SK-N-SH treated with all-trans-retinoic acid at 6 μM for 48 hours (cell line): ENCODE data around the gene HMGB4.

Experiments
- ATAC-seq: fragments of 200-7000 bp; cut with Tn5 transposase; 3 replicates; pipeline ENCODE4 v1.9.1; 2020; ENCODE audit warnings: mild to moderate bottlenecking, moderate library complexity
- ARNTL ChIP-seq: fragments of 450-650 bp; formaldehyde crosslinking; IDR thresholded peaks from 2 replicates; pipeline ENCODE4 v1.5.0; 2020; ENCODE audit warnings: low read depth, mild to moderate bottlenecking, moderate library complexity, borderline replicate concordance
- BACH2 ChIP-seq: fragments of 250-450 bp; sonication (Bioruptor Pico); IDR thresholded peaks from 2 replicates; pipeline ENCODE4 v1.9.0; 2021; ENCODE audit warnings: mild to moderate bottlenecking, borderline replicate concordance
- CSDC2 ChIP-seq: fragments of 250-450 bp; sonication (Bioruptor Pico); IDR thresholded peaks from 2 replicates; pipeline ENCODE4 v1.5.0; 2020; ENCODE audit warnings: mild to moderate bottlenecking, moderate library complexity
- ESRRG ChIP-seq: fragments of 250-450 bp; sonication (Bioruptor Pico); IDR thresholded peaks from 2 replicates; pipeline ENCODE4 v1.6.1; 2021; ENCODE audit warnings: mild to moderate bottlenecking
- GLIS3 ChIP-seq: fragments of 250-450 bp; sonication (Bioruptor Pico); IDR thresholded peaks from 2 replicates; pipeline ENCODE4 v1.5.0; 2020; ENCODE audit warnings: mild to moderate bottlenecking, moderate library complexity
- ISL1 ChIP-seq: fragments of 250-450 bp; sonication (Bioruptor Pico); IDR thresholded peaks from 2 replicates; pipeline ENCODE4 v2.1.2; 2022; ENCODE audit warnings: mild to moderate bottlenecking, moderate library complexity
- PPARA ChIP-seq: fragments of 250-450 bp; sonication (Bioruptor Pico); IDR thresholded peaks from 2 replicates; pipeline ENCODE4 v1.5.0; 2020; ENCODE audit warnings: mild to moderate bottlenecking, borderline replicate concordance
- RARB ChIP-seq: fragments of 250-450 bp; sonication (Bioruptor Pico); IDR thresholded peaks from 2 replicates; pipeline ENCODE4 v1.8.0; 2021; ENCODE audit warnings: mild to moderate bottlenecking, moderate library complexity
- SNAI2 ChIP-seq: fragments of 250-450 bp; sonication (Bioruptor Pico); IDR thresholded peaks from 2 replicates; pipeline ENCODE4 v1.5.0; 2020; ENCODE audit warnings: mild to moderate bottlenecking, moderate library complexity
- TCF4 ChIP-seq: fragments of 250-450 bp; sonication (Bioruptor Pico); IDR thresholded peaks from 2 replicates; pipeline ENCODE4 v1.8.0; 2021; ENCODE audit warnings: mild to moderate bottlenecking, moderate library complexity, borderline replicate concordance
- TOX ChIP-seq: fragments of 250-450 bp; sonication (Bioruptor Pico); IDR thresholded peaks from 2 replicates; pipeline ENCODE4 v1.8.0; 2021; ENCODE audit warnings: mild to moderate bottlenecking, moderate library complexity, borderline replicate concordance
- ZC3H10 ChIP-seq: fragments of 250-450 bp; sonication (Bioruptor Pico); IDR thresholded peaks from 2 replicates; pipeline ENCODE4 v1.5.1; 2021; ENCODE audit warnings: mild to moderate bottlenecking, moderate library complexity
- ZFP3 ChIP-seq: fragments of 250-450 bp; sonication (Bioruptor Pico); IDR thresholded peaks from 2 replicates; pipeline ENCODE4 v1.5.0; 2020; ENCODE audit warnings: mild to moderate bottlenecking, moderate library complexity
- ZFP30 ChIP-seq: fragments of 450-650 bp; formaldehyde crosslinking; IDR thresholded peaks from 2 replicates; pipeline ENCODE4 v1.5.0; 2022; ENCODE audit warnings: mild to moderate bottlenecking, moderate library complexity
- ZNF565 ChIP-seq: fragments of 450-650 bp; formaldehyde crosslinking; conservative IDR thresholded peaks from 2 replicates; pipeline ENCODE4 v1.5.0; 2020; ENCODE audit warnings: low read depth, mild to moderate bottlenecking, moderate library complexity
- ZNF8 ChIP-seq: fragments of 450-650 bp; formaldehyde crosslinking; IDR thresholded peaks from 2 replicates; pipeline ENCODE4 v1.5.0; 2020; ENCODE audit warnings: mild to moderate bottlenecking, moderate library complexity
- TF ChIP-seq, protein P1 (sequence below): fragments of 250-450 bp; sonication (Bioruptor Pico); IDR thresholded peaks from 2 replicates; pipeline ENCODE4 v1.5.1; 2020; ENCODE audit warnings: low read depth, mild to moderate bottlenecking, moderate library complexity
- TF ChIP-seq, protein P2 (sequence below): fragments of 250-450 bp; sonication (Bioruptor Pico); IDR thresholded peaks from 2 replicates; pipeline ENCODE4 v1.5.1; 2021; ENCODE audit warnings: mild to moderate bottlenecking, moderate library complexity
- TF ChIP-seq, protein P3 (sequence below): fragments of 250-450 bp; sonication (Bioruptor Pico); IDR thresholded peaks from 2 replicates; pipeline ENCODE4 v1.8.0; 2020; ENCODE audit warnings: mild to moderate bottlenecking, moderate library complexity, borderline replicate concordance
- TF ChIP-seq, protein P4 (sequence below): fragments of 250-450 bp; sonication (Bioruptor Pico); IDR thresholded peaks from 2 replicates; pipeline ENCODE4 v1.8.0; 2021; ENCODE audit warnings: low read depth, mild to moderate bottlenecking, moderate library complexity, borderline replicate concordance

HMGB4 gene

DNA sequence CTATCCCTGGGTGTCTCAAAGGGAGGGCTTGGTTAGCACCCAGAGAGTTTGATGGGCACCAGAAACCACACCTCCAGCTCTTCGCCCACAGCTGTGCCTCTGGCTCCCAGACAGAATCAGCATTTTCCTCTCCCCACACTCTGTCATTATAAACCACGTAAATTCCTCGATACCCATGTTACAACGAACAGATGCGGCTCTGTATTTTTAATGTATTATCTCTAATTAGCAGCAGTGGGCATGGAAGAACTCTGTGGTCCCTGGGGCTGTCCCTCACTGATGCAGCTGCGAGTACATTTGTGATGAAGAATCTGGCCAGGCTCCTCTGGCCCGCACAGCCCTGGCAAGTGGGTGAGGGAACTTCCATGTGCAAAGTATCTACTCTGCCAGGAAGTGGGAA, 10.8 kb downstream of the HMGB4 start:
- no peak for ATAC-seq

DNA sequence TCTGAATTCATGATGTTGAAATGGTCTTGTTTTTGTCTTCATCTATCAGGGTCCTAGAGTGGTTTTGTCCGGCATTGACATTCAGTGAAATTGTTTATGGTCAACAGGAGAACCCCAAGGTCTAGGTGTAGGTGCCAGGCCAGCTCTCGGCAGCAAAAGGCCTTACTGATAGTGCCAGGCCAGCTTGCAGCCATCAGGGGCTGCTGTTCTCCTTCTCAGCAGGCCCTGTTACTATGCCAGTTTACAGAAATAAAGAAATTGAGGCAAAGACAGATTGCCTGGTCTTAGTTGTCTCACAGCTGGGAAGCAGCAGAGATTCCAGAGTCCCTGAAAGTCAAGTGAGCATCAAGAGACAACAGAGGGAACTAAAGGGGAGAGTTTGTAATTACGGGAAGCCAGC, 12.0 kb downstream of the HMGB4 start:
- ATAC-seq: no peak
- TF ChIP-seq ZFP30 (CRISPR knock-in tag) (no peak), ESRRG (CRISPR knock-in tag) (no peak), ZC3H10 (CRISPR knock-in tag) (no peak), ZNF565 (CRISPR knock-in tag) (no peak), PPARA (CRISPR knock-in tag) (no peak)

More for the DNA sequence above, 10.8 kb downstream of the HMGB4 start:
- TF ChIP-seq RARB (CRISPR knock-in tag): no peak

DNA sequence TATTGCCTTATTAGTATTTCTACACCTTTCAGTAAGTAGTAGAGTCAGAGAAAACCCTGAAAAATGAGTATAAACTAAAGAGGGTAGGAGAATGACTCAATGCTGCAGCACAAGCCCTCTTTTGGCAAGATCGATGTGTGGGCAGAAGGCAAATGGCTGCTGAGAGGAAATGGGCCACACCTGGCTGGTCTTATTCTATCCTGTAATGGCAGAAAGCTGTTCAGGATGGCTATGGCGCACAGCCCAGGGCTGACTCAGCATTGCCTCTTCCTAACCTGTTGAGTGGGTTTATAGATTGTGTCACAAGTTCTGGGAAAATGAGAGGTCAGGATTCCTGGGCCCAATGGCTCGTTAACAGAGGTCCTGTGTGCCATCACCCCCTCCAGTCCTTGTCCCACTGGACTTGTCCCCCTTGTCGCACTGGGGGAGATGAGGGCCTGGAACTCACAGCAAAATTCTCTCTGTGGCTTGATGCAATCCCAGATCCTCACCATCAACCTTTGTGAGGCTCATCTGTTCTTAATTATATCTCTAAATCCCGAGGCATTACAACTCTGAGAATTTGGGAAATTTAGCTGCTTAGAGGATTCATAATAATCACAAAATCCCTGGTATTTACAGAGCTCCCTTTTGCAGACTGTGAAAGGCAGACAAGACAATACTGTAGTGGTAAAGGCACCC, 13.2 kb downstream of the HMGB4 start:
- no peak for ATAC-seq
- TF ChIP-seq RARB (CRISPR knock-in tag): no peak
- no peak for TF ChIP-seq ZNF565 (CRISPR knock-in tag)
- TF ChIP-seq ZC3H10 (CRISPR knock-in tag): no peak
- TF ChIP-seq BACH2: no peak
- TF ChIP-seq, protein P1, sequence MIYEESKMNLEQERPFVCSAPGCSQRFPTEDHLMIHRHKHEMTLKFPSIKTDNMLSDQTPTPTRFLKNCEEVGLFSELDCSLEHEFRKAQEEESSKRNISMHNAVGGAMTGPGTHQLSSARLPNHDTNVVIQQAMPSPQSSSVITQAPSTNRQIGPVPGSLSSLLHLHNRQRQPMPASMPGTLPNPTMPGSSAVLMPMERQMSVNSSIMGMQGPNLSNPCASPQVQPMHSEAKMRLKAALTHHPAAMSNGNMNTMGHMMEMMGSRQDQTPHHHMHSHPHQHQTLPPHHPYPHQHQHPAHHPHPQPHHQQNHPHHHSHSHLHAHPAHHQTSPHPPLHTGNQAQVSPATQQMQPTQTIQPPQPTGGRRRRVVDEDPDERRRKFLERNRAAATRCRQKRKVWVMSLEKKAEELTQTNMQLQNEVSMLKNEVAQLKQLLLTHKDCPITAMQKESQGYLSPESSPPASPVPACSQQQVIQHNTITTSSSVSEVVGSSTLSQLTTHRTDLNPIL (CRISPR knock-in tag): no peak
- no peak for TF ChIP-seq PPARA (CRISPR knock-in tag)
- TF ChIP-seq ARNTL: no peak
- no peak for TF ChIP-seq GLIS3
- TF ChIP-seq CSDC2: no peak
- no peak for TF ChIP-seq ZFP3
- no peak for TF ChIP-seq ISL1 (CRISPR knock-in tag)
- no peak for TF ChIP-seq SNAI2
- no peak for TF ChIP-seq ESRRG (CRISPR knock-in tag)

DNA sequence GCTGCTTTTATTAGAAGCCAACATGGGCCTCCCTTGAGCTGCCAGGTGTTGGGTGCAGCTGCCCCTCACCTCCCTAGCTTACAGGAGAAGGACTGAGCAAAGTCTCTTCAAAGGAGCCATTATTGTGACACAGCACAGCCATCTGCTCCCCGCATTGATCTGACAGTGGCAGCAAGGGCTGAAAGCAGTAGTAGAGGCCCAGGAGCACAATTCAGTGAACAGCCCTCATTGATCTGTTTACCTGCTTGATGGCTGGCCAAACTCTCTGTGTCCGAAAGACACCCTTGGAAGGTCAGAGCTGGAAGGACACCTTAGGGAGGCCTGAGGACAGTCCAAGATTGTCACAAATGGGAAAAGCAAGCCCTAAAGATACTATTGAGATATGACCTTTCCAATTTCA, 14.5 kb downstream of the HMGB4 start:
- ATAC-seq: no peak
- TF ChIP-seq TCF4 (no peak), ARNTL (no peak), ZNF565 (CRISPR knock-in tag) (no peak), ZFP3 (no peak), CSDC2 (no peak), SNAI2 (no peak), ZNF8 (CRISPR knock-in tag) (no peak), ZFP30 (CRISPR knock-in tag) (no peak), TOX (CRISPR knock-in tag) (no peak), BACH2 (no peak), ESRRG (CRISPR knock-in tag) (no peak), RARB (CRISPR knock-in tag) (no peak), ZC3H10 (CRISPR knock-in tag) (no peak)
- TF ChIP-seq, protein P2, sequence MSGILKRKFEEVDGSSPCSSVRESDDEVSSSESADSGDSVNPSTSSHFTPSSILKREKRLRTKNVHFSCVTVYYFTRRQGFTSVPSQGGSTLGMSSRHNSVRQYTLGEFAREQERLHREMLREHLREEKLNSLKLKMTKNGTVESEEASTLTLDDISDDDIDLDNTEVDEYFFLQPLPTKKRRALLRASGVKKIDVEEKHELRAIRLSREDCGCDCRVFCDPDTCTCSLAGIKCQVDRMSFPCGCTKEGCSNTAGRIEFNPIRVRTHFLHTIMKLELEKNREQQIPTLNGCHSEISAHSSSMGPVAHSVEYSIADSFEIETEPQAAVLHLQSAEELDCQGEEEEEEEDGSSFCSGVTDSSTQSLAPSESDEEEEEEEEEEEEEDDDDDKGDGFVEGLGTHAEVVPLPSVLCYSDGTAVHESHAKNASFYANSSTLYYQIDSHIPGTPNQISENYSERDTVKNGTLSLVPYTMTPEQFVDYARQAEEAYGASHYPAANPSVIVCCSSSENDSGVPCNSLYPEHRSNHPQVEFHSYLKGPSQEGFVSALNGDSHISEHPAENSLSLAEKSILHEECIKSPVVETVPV (CRISPR knock-in tag): no peak
- TF ChIP-seq, protein P3, sequence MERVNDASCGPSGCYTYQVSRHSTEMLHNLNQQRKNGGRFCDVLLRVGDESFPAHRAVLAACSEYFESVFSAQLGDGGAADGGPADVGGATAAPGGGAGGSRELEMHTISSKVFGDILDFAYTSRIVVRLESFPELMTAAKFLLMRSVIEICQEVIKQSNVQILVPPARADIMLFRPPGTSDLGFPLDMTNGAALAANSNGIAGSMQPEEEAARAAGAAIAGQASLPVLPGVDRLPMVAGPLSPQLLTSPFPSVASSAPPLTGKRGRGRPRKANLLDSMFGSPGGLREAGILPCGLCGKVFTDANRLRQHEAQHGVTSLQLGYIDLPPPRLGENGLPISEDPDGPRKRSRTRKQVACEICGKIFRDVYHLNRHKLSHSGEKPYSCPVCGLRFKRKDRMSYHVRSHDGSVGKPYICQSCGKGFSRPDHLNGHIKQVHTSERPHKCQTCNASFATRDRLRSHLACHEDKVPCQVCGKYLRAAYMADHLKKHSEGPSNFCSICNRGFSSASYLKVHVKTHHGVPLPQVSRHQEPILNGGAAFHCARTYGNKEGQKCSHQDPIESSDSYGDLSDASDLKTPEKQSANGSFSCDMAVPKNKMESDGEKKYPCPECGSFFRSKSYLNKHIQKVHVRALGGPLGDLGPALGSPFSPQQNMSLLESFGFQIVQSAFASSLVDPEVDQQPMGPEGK (CRISPR knock-in tag): no peak
- TF ChIP-seq, protein P1 (CRISPR knock-in tag): no peak
- TF ChIP-seq, protein P4, sequence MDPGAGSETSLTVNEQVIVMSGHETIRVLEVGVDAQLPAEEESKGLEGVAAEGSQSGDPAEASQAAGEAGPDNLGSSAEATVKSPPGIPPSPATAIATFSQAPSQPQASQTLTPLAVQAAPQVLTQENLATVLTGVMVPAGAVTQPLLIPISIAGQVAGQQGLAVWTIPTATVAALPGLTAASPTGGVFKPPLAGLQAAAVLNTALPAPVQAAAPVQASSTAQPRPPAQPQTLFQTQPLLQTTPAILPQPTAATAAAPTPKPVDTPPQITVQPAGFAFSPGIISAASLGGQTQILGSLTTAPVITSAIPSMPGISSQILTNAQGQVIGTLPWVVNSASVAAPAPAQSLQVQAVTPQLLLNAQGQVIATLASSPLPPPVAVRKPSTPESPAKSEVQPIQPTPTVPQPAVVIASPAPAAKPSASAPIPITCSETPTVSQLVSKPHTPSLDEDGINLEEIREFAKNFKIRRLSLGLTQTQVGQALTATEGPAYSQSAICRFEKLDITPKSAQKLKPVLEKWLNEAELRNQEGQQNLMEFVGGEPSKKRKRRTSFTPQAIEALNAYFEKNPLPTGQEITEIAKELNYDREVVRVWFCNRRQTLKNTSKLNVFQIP (CRISPR knock-in tag): no peak
- TF ChIP-seq, all 23 proteins: peak for 0
